Body of pancreas (tissue), 4 donors: ENCODE data around the gene GIGYF2.

Experiments used
- CTCF ChIP-seq, 7 experiments: fragments of 450-650 bp in 4 of 7; fragments of 200-600 bp in 3 of 7; sonication (generic) in 3 of 7; IDR thresholded peaks; one replicate each; pipeline ENCODE4 v1.5.1; 2016 to 2019; ENCODE audit warnings: antibody characterized with exemption in 7 of 7
- POLR2A ChIP-seq, 3 donors: fragments of 450-650 bp; IDR thresholded peaks; one replicate each; pipeline ENCODE4 v1.6.1; 2016; ENCODE audit warnings: antibody characterized with exemption in 3 of 3, mild to moderate bottlenecking in 2 of 3

- TF ChIP-seq CTCF (IDR thresholded peaks at IDR 0.05) (no peak), POLR2A (IDR thresholded peaks at IDR 0.05) (no peak)
Measured at GRCh38 chr2:232721882-232722281, 24.8 kb downstream of the GIGYF2 start.
